SKM-1 treated with dmso at 0.1 percent for 144 hours (cell line): Measurements from ENCODE around the gene NUDT22.

Source experiments
- DNase-seq: peaks from one replicate; lab custom pipeline; 2025; ENCODE audit not compliant: unreplicated experiment; lab: John Stamatoyannopoulos, UW

The NUDT22 gene

GRCh38 chr11:64253481-64253880 is 27.4 kb downstream of the NUDT22 start:
- DNase-seq: no peak

GRCh38 chr11:64254326-64254725 is 28.3 kb downstream of the NUDT22 start:
- DNase-seq: no peak

- no peak for DNase-seq
Observed at GRCh38 chr11:64255135-64256128, 29.4 kb downstream of the NUDT22 start.

GRCh38 chr11:64256300-64256699 is 30.2 kb downstream of the NUDT22 start:
- DNase-seq: no peak

GRCh38 chr11:64258356-64258755 is 32.3 kb downstream of the NUDT22 start:
- DNase-seq: no peak

- no peak for DNase-seq
Observed at GRCh38 chr11:64258946-64259532, 33.0 kb downstream of the NUDT22 start.

GRCh38 chr11:64259533-64260067 is 33.5 kb downstream of the NUDT22 start:
- no peak for DNase-seq

GRCh38 chr11:64260147-64260708 is 34.2 kb downstream of the NUDT22 start:
- no peak for DNase-seq

- no peak for DNase-seq
Observed at GRCh38 chr11:64261556-64262080, 35.5 kb downstream of the NUDT22 start.

GRCh38 chr11:64262271-64263002 is 36.4 kb downstream of the NUDT22 start:
- DNase-seq: no peak

- DNase-seq: no peak
Observed at GRCh38 chr11:64263021-64263946, 37.2 kb downstream of the NUDT22 start.

- DNase-seq: no peak
Observed at GRCh38 chr11:64263947-64264317, 37.9 kb downstream of the NUDT22 start.

- DNase-seq: no peak
Observed at GRCh38 chr11:64264371-64264852, 38.3 kb downstream of the NUDT22 start.

- no peak for DNase-seq
Observed at GRCh38 chr11:64265176-64266160, 39.4 kb downstream of the NUDT22 start.

- no peak for DNase-seq
Observed at GRCh38 chr11:64266339-64266738, 40.3 kb downstream of the NUDT22 start.

GRCh38 chr11:64267207-64267945 is 41.3 kb downstream of the NUDT22 start:
- DNase-seq: no peak

GRCh38 chr11:64268025-64268892 is 42.2 kb downstream of the NUDT22 start:
- no peak for DNase-seq
